T1000 (cell line): ENCODE measurements around the gene FKBP8.
"Not testable (repeated sequence)": the region's sequence is repeated elsewhere in the genome, so short reads cannot be mapped to it uniquely, and the experiment has no call there.

Source experiments
- DNase-seq: peaks from one replicate; lab custom pipeline; 2025; ENCODE audit warnings: mixed read lengths; lab: John Stamatoyannopoulos, UW

FKBP8 gene

DNA sequence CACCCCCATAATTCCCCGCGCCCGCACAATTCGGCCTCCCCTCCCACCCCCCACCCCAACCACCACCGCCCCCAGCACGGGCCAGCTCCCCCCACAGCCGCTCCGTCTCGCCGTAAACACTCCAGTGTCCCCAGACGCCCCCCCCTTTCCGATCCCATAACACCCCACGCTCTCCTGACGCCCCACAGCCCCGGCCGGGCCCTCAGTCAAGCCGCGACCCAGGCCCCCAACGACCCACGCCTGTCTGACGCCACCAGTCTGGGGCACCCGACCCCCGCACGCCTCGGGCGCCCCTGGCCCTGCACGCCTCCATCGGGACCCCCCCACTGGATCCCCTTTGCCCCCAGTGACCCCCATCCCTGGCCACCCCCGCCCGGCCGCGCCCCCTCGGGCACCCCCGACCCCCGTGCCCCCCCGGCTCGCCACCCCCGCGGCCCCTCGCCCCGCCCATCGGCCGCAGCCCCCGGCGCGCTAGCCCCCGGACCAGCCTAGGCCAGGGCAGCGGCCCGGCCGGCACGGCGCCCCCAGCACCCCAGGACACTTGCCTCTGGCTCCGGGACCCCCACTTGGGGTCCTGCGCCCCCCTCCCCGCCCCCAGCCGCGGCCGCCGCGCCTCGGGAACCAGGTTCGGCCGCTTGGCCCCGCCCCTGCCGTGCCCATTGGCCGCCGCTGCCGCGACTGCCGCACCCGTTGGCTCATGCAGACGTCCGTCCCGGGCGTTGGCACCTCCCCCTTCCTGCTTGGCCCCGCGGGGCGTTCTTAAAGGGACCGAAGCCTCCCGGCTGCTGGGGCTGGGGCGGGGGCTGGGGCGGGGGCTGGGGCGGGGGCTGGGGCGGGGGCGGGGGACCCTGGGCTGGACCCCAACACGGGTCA lies at the start of gene FKBP8:
Gene FKBP8 (minus strand): TSS at position 633 of the 873 bp plus-strand sequence. CDS start 1,603 bp downstream, outside the sequence.
- DNase-seq: peak; percentile 75

DNA sequence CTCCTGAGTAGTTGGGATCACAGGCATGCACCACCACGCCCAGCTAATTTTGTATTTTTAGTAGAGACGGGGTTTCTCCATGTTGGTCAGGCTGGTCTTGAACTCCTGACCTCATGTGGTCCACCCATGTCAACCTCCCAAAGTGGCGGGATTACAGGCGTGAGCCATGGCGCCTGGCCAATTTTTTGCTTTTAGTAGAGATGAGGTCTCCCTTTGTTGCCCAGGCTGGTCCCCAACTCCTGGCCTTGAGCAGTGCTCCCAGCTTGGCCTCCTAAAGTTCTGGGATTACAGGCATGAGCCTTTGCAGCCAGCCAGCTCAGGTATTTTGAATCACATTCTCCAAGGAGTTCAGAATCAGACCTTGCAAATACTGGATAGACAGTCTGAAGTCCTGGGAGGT lies 49.4 kb upstream of the FKBP8 start:
- DNase-seq: not testable (repeated sequence)

DNA sequence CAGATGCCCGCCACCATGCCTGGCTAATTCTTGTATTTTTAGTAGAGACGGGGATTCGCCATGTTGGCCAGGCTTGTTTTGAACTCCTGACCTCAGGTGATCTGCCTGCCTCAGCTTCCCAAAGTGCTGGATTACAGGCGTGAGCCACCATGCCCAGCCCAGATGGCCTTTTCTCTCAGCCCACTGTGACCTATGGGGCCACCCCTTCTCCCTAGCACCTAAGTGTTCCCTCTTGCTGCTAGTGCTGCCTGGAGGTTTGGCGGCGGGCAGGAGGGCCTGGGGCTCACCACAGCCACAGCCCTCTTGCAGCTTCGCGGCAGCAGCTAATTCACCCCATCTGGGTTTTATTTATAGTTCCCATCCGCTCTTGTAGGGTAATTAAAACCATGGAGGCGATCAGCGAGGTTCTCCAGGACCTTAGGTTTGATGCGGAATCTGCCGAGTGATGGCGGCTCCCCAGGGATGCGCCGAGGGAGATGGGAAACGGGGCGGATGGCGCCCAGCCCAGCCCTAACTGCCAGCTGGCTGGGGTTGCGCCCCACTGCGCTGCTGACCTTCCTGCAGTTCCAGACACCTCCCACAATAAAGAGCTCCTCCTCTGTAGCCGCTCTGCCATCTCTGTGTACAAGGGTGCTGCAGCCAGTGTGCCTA lies 48.5 kb upstream of the FKBP8 start:
- DNase-seq: no peak

DNA sequence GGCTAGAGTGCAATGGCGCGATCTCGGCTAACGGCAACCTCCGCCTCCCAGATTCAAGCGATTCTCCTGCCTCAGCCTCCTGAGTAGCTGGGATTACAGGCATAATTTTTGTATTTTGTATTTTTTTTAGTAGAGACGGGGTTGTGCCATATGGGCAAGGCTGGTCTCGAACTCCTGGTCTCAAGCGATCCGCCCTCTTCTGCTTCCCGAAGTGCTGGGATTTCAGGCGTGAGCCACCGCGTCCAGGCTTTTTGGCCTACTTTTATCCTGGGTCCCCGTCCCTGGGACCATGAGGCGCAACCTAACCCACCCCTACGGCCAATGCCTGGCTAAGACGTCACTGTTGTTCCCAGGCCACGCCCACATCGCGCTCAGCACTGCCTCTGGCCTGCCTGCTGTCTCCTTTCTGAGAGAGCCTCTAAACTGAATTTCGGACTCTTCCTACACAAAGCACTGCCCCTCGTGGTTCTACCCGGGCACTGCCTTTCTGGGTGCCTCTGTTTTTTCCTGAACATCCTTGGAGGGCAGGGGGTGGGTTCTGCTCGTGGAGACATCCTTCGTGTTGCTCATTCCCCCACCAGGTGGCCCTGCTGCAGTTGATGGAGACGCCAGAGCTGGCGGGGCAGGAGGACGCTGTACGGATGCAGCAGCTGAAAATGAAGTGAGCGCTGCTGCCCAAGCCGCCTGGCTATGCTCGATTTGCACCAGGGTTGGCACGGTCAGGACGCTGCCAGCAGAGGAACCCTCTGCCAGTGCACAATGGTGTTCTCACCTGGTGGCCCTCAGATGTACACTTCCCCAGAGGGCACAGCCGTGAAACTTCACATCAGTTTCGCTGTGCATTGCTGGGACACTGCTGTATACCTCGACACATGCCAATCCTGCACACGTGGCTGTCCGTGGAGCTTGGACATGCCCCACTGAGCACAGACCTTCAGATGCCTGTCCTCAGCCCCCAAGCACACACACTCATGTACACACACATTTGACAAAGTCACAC lies 47.2 kb upstream of the FKBP8 start:
- DNase-seq: peak; percentile 64

DNA sequence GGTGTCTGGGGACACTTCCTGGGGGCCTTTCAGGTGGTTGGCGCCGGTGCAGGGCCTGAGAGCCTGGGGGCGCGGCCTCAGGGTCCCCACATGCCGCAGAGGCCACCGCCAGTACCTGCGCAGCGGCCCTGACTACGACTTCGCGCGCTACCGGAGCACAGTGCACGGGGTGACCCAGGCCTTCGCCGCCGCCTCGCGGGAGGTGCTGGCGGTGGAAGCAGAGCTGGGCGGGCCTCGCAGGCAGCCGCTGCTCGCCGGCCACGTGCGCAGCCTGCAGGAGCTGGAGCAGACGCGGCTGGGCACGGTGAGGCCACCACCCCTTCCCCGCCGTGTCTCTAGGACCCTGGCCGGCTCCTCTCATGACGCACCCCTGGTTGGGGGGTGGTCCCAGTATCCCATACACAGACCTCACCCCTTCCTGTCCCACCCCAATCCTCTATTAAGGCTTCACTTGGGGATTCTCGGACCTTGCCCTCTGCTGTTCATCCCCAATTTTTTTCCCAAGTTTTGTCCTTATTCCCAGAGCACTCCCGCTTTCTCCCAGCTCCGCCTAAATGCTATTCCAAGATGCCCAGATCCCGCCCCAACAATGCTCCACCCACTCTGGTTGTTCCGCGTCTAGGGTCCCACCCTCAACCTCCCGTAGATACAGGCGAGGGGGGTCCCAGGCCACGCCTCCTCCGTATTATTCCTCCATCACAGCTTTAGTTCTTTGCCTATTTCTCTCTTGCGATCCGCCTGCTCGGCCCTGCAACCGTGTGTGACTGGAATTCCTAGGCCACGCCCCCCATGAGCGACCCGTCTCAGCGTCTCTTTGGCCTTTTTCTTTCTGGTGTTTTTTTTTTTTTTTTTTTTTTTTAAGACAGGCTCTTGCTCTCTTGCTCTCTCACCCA lies 46.3 kb upstream of the FKBP8 start:
- peak; percentile 24 for DNase-seq

DNA sequence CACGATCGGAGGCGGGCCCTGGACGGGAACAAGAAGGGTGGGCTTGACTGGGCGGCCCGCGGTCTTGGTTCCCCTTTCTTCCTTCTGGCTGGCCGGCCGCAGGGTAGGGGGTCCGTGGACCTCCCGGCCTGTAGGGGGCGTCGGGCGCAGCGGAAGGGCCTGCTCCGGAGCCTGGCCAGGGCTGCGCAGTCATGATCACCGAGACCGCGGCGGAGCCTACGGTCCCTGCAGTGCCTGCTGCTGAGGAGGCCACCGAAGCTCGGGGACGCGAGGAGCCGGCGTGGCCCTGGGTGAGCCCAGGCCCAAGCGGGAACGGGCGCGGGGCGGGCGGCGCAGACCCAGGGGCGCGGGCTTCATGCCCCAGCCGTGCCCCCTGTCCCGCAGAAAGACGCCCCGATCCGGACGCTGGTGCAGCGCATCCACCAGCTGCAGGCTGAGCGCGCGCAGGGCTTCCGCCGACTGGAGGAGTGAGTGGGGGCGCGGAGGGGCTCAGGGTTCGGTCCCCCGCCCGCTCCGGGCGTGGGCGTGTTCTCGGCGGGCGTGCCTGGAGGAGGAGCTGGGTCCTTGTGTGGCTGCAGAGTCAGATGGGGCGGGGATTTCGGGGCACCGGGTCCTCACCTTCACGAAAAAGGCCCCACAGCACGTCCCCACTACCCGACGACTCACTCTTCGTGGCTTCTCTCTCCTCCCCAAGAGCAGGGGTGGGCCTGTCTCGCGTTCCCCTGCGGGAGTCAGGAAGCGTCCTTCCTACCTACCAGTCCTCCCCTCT lies 45.4 kb upstream of the FKBP8 start, which contains the start of gene REX1BD:
Gene REX1BD (plus strand): TSS at position 188 of the 769 bp plus-strand sequence. CDS start 4 bp downstream, at position 192.
- peak; percentile 63 for DNase-seq

DNA sequence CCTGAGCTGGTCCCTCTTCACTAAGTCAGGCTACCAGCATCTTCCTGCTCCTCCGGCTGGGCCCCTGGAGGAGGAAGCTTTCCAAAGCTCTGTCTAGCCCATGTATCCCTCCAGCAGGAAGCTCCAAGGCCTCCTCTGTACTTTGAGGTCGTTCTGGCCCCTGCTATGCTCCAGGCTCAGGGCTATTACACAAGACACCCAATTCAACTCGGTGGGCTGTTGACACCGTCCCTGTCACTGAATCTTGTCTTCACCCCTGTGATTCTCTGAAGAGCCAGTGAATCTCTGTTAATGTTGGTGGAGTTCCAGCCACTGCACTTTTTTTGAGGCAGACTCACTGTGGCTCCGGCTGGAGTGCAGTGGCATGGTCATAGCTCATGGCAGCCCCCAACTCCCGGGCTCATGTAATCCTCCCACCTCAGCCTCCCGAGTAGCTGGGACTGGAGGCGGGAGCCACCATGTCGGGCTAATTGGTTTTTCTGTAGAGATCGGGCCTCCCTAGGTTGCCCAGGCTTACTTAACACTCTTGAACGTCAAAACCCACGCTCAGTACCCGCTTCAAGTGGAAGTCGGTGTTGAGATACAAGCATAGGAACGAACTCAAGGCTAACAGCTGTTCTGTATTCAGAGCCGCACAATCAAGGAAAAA lies 44.7 kb upstream of the FKBP8 start:
- no peak for DNase-seq

DNA sequence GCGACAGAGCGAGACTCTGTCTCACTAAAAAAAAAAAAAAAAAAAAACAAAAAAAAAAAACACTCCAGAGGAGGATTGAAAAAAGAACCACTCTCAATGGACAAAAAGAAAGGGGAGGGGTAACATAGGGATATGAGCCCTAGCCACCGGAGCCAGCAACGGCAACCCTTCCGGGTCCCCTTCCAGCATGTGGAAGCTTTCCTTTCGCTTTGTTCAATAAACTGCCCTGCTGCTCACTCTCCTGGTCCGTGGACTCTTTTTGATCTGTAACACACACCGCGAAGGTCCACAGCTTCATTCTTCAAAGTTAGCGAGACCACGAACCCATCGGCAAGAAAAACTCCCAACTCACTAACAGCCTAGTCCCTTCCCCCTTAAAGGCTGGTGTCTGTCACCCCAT lies 44.2 kb upstream of the FKBP8 start:
- no peak for DNase-seq

DNA sequence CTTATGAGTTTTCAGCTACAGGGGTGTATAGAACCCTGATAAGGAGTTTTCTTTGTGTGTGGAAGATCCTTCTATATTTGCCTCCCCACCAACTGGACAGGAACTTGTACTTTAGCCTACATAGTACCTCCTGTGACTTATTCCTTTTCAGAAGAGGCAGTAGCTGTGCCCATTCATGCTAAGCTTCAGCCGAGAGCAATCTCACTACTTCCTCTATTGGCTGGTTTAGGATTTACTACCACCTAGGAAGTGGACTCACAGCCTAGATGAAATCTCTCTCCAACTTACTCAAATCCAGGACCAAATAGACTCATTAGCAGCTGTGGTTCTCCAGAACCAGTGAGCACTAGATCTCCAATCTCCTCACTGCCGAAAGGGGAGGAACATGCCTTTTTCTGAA lies 42.9 kb upstream of the FKBP8 start:
- no peak for DNase-seq

DNA sequence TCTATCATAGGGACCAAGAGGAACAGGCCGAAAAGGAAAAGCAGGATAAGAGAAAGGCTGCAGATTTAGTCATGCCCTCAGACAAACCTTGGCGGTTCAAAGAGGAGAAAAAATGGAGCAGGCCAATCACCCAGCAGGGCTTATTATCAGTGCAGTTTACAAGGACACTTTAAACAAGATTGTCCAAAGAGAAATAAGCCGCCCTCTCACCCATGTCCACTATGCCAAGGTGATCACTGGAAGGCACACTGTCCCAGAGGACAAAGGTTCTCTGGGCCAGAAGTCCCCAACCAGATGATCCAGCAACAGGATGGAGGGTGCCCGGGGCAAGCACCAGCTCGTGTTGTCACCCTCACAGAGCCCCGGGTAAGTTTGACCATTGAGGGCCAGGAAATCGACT lies 36.9 kb upstream of the FKBP8 start:
- no peak for DNase-seq

DNA sequence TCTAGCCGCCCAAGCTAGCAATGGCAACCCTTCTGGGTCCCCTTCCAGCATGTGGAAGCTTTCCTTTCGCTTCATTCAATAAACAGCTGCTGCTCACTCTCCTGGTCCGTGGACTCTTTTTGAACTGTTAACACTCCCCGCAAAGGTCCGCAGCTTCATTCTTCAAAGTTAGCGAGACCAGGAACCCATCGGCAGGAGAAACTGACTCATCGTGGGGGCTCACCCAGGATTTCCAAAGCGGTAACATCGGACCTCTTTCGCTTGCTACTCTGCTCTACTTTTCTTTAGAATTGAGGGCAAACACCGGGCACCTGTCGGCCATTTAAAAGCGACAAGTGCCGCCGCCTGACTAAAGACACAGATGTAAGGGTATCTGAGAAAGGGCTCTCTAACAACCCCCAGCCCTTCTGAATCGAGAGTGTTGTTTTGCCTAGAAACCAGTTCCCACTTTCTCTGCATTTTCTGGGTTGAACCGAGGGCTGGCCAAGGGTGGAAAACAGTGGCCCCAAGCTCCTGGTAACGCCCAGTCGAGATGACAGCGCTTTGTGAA lies 34.1 kb upstream of the FKBP8 start:
- no peak for DNase-seq

DNA sequence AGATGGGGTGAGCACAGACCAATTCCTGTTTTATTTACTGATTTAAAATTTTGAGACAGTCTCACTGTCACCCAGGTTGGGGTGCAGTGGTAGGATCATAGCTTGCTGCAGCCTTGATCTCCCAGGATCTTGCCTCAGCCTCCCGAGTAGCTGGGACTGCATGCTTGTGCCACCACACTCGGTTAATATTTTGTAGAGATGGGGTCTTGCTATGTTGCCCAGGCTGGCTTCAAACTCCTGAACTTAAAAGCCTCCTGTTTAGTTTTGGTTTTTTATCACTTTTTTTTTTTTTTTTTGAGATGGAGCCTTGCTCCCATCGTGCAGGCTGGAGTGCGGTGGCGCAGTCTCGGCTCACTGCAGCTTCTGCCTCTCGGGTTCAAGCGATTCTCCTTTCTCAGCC lies 33.0 kb upstream of the FKBP8 start:
- no peak for DNase-seq

DNA sequence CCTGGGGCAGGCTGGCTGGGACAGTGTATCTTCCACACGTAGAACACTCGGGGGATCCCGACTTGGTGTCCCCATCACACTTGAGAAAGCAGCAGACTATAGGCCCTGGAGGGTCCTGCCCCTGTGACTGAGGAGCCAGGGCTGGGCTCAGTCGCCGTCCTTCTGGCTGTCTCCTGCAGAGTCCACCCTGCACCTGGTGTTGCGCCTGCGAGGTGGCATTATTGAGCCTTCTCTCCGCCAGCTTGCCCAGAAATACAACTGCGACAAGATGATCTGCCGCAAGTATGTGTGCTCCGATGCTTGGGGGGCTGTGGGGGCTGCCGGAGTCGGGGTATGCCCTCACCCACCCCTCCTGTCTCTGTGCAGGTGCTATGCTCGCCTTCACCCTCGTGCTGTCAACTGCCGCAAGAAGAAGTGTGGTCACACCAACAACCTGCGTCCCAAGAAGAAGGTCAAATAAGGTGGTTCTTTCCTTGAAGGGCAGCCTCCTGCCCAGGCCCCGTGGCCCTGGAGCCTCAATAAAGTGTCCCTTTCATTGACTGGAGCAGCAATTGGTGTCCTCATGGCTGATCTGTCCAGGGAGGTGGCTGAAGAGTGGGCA lies 31.4 kb upstream of the FKBP8 start:
- DNase-seq: no peak

DNA sequence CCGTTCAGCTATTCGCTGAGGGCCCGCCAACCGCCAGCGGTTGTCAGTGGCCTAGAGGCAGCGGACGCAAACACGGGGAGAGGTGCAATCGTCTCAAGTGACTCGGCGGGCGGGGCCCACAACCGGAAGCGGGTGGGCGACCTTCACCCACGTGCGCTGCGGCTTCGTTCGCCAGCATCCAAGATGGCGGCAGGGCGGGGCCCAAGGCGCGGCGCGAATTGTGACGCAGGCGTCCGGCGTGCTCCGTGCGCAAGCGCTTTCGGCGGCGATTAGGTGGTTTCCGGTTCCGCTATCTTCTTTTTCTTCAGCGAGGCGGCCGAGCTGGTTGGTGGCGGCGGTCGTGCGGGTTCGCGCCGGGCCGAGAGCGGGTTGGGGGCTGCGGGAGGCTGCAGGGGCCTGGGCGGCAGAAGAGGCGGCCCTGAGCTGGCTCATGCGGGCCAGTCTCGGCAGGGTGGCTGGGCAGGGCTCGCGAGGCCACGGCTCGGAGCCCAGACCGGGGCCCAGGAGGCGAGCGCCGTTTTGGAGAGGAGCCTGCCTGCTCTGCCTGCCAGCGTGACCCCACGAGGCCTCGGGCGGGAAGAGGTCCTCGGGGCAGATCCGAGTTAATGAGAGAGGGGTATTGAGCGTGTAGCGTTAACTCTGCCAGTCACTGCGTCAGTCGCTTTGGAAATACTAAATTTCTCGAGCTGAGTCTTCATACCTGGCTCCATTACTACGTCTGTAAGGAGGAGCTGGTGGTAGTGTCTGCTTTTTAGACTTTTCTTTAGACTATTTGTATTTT lies 28.4 kb upstream of the FKBP8 start, which contains the start of gene UBA52:
Gene UBA52 (plus strand): TSS at position 294 of the 781 bp plus-strand sequence. CDS start 1,444 bp downstream, outside the sequence.
- DNase-seq: peak; percentile 96

DNA sequence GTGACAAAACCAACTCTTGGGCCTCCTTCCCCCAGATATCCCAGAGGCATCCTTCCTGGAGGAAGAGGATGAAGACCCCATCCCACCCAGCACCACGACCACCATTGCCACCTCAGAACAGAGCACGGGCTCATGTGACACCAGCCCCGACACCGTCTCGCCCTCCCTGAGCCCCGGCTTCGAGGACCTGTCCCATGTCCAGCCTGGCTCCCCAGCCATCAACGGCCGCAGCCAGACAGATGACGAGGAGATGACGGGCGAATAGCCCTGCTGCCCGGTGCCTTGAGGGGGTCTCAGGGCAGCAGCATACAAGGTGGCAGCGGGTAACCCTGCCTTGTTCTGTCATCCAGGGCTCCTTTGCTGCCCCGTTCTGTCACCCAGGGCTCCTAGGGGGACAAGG lies 25.0 kb upstream of the FKBP8 start:
- DNase-seq: no peak

DNA sequence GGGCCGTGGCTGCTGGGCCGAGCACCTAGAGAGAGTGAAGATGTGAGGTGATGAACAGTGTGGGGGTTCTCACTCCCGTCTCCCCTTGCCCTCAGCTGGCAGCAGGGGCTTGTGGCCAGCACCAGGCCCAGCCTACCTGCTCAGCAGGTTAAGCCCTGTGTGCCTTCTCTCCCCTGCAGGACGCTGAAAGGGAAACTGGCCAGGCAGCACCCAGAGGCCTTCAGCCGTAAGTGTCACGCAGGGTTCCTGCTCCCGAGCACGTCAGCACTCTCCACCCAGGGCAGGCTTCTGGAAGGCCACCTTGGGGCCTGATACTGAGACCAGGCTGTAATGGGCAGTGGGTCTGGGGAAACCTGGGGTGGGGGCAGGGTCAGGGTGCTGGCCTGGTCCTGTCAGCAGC lies 23.6 kb upstream of the FKBP8 start:
- no peak for DNase-seq

DNA sequence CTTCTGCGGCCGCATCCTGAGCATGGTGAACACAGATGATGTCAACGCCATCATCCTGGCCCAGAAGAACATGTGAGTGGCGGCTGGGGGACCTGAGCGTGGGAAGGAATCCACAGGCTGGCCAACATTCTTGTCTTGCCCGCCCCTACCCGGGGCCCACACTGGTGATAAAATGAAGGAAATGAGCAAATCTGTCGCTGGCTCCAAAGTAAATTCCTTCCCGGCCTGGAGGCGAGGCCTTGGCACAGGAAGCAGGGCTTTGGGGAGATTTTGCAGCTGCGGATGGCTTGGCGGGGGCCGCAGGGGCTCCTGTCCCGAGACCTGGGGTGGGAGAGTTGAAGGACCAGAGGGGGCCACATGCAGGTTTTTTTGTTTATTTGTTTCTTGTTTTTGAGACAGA lies 18.7 kb upstream of the FKBP8 start:
- DNase-seq: no peak

DNA sequence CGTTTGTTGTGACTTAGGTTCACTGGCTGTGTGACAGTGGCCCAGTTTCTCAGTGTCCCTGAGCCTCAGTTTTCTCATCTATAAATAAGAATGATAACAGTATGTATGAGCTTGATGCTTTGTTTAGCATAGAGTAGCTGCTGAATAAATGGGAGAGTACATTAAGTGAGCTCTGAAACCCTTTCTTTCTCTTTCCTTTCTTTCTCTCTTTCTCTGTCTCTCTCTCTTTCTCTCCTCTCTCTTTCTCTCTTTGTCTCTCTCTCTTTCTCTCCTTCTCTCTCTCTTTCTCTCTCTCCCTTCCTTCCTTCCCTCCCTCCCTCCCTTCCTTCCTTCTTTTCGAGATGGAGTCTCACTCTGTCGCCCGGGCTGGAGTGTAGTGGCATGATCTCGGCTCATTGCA lies 16.3 kb upstream of the FKBP8 start:
- DNase-seq: no peak
